OCI-LY1 (cell line): Measurements from ENCODE around the gene PSMA3.

Experiments
- H2AFZ ChIP-seq: fragments of 200-600 bp; sonication (generic), shearing (Covaris generic); 2 replicates; pipeline ENCODE4 v1.6.0; 2014; ENCODE audit warnings: antibody characterized with exemption, mild to moderate bottlenecking, low read length
- H3F3A ChIP-seq: fragments of 200-600 bp; sonication (generic), shearing (Covaris generic); 2 replicates; pipeline ENCODE4 v1.6.0; 2014; ENCODE audit warnings: mild to moderate bottlenecking, antibody characterized with exemption, low read length, moderate library complexity; ENCODE audit not compliant: insufficient read depth
- H3K27ac ChIP-seq: fragments of 200-600 bp; sonication (generic); 2 replicates; pipeline ENCODE4 v1.5.1; 2014; ENCODE audit warnings: low read length, mixed run types, mild to moderate bottlenecking, low read depth; ENCODE audit not compliant: poor library complexity, severe bottlenecking
- H3K27me3 ChIP-seq: fragments of 200-600 bp; sonication (generic); 2 replicates; pipeline ENCODE4 v1.6.0; 2014; ENCODE audit warnings: antibody characterized with exemption, mild to moderate bottlenecking, low read length, moderate library complexity; ENCODE audit not compliant: insufficient read depth
- H3K36me3 ChIP-seq: fragments of 200-600 bp; sonication (generic); 2 replicates; pipeline ENCODE4 v1.6.1; 2014; ENCODE audit warnings: mild to moderate bottlenecking, antibody characterized with exemption, low read length, moderate library complexity, mixed read lengths; ENCODE audit not compliant: insufficient read depth
- H3K4me1 ChIP-seq: fragments of 200-600 bp; sonication (generic); 2 replicates; pipeline ENCODE4 v1.5.1; 2014; ENCODE audit warnings: mild to moderate bottlenecking, low read length, moderate library complexity; ENCODE audit not compliant: insufficient read depth, severe bottlenecking
- H3K4me2 ChIP-seq: fragments of 200-600 bp; sonication (generic), shearing (Covaris generic); 2 replicates; pipeline ENCODE4 v1.6.1; 2014; ENCODE audit warnings: low read length
- H3K4me3 ChIP-seq: fragments of 200-600 bp; sonication (generic); 2 replicates; pipeline ENCODE4 v1.5.1; 2014; ENCODE audit warnings: low read length, low read depth, mild to moderate bottlenecking, mixed read lengths; ENCODE audit not compliant: poor library complexity, severe bottlenecking
- H3K79me2 ChIP-seq: fragments of 200-600 bp; shearing (Covaris generic); 2 replicates; pipeline ENCODE4 v1.6.1; 2016; ENCODE audit warnings: mixed run types, low read length, mixed read lengths; ENCODE audit not compliant: insufficient read depth
- H3K9ac ChIP-seq: fragments of 200-600 bp; sonication (generic), shearing (Covaris generic); 2 replicates; pipeline ENCODE4 v1.6.1; 2014; ENCODE audit warnings: mild to moderate bottlenecking, low read length, mixed read lengths
- H3K9me2 ChIP-seq: fragments of 200-600 bp; sonication (generic), shearing (Covaris generic); 2 replicates; pipeline ENCODE4 v1.6.1; 2014; ENCODE audit warnings: low read depth, mild to moderate bottlenecking, low read length, mixed read lengths
- H3K9me3 ChIP-seq: fragments of 200-600 bp; shearing (Covaris generic); 2 replicates; pipeline ENCODE4 v1.6.1; 2014; ENCODE audit warnings: low read length, mixed read lengths
- H4K20me1 ChIP-seq: fragments of 200-600 bp; sonication (generic), shearing (Covaris generic); 2 replicates; pipeline ENCODE4 v1.6.0; 2016; ENCODE audit warnings: mild to moderate bottlenecking, low read length; ENCODE audit not compliant: insufficient read depth
- CTCF ChIP-seq: fragments of 200-600 bp; sonication (generic), shearing (Covaris generic); IDR thresholded peaks from 2 replicates; pipeline ENCODE4 v1.5.1; 2017; ENCODE audit warnings: mild to moderate bottlenecking, antibody characterized with exemption, low read length, moderate library complexity, mixed read lengths
- EZH2 ChIP-seq: fragments of 200-600 bp; sonication (generic), shearing (Covaris generic); IDR thresholded peaks from 2 replicates; pipeline ENCODE4 v1.8.0; 2017; ENCODE audit warnings: borderline replicate concordance, mixed run types, mild to moderate bottlenecking, antibody characterized with exemption, low read length, moderate library complexity, mixed read lengths

The PSMA3 gene

DNA sequence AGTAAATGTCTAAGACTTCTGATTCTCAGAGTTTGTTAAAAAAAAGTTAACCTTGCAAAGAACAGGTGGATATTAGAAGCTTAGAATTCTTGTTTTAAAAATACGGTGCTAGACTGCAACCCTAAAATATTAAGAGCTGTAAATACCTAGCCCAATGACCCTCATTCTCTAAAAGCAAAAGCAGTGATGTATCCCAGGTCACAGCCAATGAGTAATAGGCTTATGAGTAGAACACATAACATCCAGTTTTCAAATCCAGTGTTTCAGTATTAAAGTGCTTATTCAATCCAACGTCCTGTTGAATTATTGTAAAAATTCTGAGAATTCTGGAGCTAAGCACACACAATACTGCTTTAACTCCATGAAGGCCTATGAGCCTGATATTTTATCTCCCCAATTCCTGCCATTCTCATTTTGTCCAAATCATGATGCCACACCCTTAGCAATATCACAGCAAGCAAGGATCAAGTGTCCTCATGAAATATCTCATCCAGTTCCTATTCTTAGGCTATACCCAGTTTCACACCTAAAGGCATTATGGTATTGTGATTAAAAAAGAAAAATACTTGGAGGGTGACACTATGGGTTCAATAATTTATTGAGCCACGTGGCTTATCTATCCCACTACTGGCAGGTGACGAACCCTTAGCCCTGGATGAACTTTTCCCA lies 38.4 kb downstream of the PSMA3 start:
- Histone ChIP-seq H3K4me2 (no peak overlapping the region), H3K9me2 (no peaks in the 10 kb centered on the region), H3K4me1 (peaks cover 16% of the 10 kb centered on the region), H2AFZ (no peak overlapping the region), H4K20me1 (no peaks in the 10 kb centered on the region; the same call in 1 of the 2 replicates), H3K36me3 (peaks cover 94% of the 10 kb centered on the region), H3K79me2 (peaks cover 39% of the 10 kb centered on the region), H3K9me3 (no peaks in the 10 kb centered on the region), H3K27me3 (no peaks in the 10 kb centered on the region), H3K9ac (no peak overlapping the region), H3F3A (no peaks in the 10 kb centered on the region), H3K27ac (no peak overlapping the region), H3K4me3 (no peak overlapping the region)
- TF ChIP-seq EZH2 (no peak), CTCF (no peak)

- Histone ChIP-seq H3K27me3 (no peaks in the 10 kb centered on the region), H3K4me2 (no peak overlapping the region), H2AFZ (no peak overlapping the region), H3K4me3 (no peak overlapping the region), H3F3A (no peaks in the 10 kb centered on the region), H3K4me1 (peaks cover 16% of the 10 kb centered on the region), H3K36me3 (peaks cover 94% of the 10 kb centered on the region), H3K27ac (no peak overlapping the region), H3K9me3 (no peaks in the 10 kb centered on the region), H3K79me2 (peaks cover 36% of the 10 kb centered on the region), H3K9me2 (no peaks in the 10 kb centered on the region), H3K9ac (no peak overlapping the region), H4K20me1 (no peaks in the 10 kb centered on the region)
- TF ChIP-seq EZH2 (no peak), CTCF (no peak)
Observed at GRCh38 chr14:58283730-58284129, 39.1 kb downstream of the PSMA3 start.

DNA sequence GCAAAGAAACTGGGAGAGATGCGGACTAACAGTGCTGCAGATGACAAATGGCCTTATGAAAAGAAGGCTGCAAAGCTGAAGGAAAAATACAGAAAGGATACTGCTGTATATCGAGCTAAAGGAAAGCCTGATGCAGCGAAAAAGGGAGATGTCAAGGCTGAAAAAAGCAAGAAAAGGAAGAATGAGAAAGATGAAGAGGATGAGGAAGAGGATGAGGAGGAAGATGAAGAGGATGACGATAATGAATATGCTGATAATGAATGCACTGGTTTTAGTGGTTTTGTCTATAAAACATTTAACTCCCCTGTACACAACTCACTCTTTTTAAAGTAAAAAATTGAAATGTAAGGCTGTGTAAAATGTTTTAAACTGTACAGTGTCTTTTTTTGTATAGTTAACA lies 40.5 kb downstream of the PSMA3 start:
- Histone ChIP-seq H3F3A (no peaks in the 10 kb centered on the region), H3K36me3 (peaks cover 94% of the 10 kb centered on the region), H3K4me2 (no peak overlapping the region), H3K4me3 (no peak overlapping the region), H3K27me3 (no peaks in the 10 kb centered on the region), H2AFZ (no peak overlapping the region), H3K79me2 (peaks cover 34% of the 10 kb centered on the region), H4K20me1 (no peaks in the 10 kb centered on the region), H3K27ac (no peak overlapping the region), H3K4me1 (peaks cover 16% of the 10 kb centered on the region), H3K9me3 (no peaks in the 10 kb centered on the region), H3K9ac (no peak overlapping the region), H3K9me2 (no peaks in the 10 kb centered on the region)
- TF ChIP-seq EZH2 (no peak), CTCF (no peak)
